ENCODE measurements around the gene ZNF629.
A peak's percentile ranks its signal among the peaks of the same experiment; 100 is the strongest.

ZNF629 gene

DNA sequence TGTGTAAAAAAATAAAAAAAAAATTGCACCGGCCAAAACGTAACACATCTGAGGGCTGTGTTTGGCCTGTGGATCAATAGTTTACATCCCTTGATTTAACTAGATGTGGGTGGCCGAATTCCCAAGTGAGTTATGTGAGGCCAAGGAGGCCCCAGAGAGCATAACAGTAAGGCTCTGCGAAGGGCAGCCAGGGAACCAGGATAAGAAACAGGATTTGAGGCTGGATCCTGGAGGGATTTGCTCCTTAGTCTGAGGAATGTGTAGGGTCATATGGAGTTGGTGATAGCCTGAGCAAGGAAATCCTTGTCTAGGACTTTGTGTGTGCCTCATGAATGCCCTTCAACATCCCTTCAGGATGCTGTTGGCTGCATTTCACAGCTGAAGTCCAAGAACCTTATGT, 36.8 kb downstream of the ZNF629 start:
- TF ChIP-seq, protein P1, sequence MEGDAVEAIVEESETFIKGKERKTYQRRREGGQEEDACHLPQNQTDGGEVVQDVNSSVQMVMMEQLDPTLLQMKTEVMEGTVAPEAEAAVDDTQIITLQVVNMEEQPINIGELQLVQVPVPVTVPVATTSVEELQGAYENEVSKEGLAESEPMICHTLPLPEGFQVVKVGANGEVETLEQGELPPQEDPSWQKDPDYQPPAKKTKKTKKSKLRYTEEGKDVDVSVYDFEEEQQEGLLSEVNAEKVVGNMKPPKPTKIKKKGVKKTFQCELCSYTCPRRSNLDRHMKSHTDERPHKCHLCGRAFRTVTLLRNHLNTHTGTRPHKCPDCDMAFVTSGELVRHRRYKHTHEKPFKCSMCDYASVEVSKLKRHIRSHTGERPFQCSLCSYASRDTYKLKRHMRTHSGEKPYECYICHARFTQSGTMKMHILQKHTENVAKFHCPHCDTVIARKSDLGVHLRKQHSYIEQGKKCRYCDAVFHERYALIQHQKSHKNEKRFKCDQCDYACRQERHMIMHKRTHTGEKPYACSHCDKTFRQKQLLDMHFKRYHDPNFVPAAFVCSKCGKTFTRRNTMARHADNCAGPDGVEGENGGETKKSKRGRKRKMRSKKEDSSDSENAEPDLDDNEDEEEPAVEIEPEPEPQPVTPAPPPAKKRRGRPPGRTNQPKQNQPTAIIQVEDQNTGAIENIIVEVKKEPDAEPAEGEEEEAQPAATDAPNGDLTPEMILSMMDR (IDR thresholded peaks at IDR 0.05; ENCODE audit: low read depth, low read length, missing control alignments) = no peak
- H3K27me3 ChIP-seq (replicated peaks) = no peaks in the 10 kb centered on the region
- in situ Hi-C loops (cut with HindIII; ENCODE audit: low pct_ligation_motif_present, low sequenced_read_pairs) = no loop called here
- peaks cover 22% of the 10 kb centered on the region for H3K36me3 ChIP-seq (replicated peaks)
- no peak overlapping the region for H3K4me3 ChIP-seq (ENCODE audit: low read depth, low read length)
- H3K27ac ChIP-seq = no peak overlapping the region
- DNase-seq = no peak

DNA sequence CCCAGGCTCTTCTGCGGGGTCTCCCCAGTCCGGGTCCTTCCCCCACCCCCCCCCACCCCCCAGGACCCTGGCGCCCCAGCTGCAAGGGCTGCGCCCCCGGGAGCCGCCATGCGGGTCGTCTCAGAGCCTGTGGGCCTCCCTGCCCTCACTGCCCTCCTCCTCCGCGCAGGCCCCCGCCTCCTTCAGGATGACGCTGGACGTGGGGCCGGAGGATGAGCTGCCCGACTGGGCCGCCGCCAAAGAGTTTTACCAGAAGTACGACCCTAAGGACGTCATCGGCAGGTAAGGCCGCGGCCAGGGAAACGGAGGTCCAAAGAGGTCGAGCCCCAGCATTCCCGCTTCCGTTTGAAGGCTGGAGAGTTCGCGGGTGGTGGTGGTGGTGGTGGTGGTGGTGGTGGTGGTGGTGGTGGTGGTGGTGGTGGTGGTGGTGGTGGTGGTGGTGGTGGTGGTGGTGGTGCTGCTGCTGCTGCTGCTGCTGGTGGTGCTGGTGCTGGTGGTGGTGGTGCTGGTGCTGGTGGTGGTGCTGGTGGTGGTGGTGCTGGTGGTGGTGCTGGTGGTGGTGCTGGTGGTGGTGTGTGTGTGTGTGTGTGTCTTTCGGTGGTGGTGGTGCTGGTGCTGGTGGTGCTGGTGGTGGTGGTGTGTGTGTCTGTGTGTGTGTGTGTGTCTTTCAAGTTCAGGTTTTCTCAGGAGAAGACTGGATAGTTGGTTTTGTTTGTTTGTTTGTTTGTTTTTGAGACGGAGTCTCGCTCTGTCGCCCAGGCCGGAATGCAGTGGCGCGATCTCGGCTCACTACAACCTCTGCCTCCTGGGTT, 38.2 kb downstream of the ZNF629 start:
- TF ChIP-seq, protein P1 (IDR thresholded peaks at IDR 0.05; ENCODE audit: low read depth, low read length, missing control alignments) = no peak
- Histone ChIP-seq H3K36me3 (replicated peaks) (peaks cover 23% of the 10 kb centered on the region), H3K4me3 (ENCODE audit: low read depth, low read length) (peak overlapping the region; percentile 84), H3K27ac (peak overlapping the region; percentile 48), H3K27me3 (replicated peaks) (no peaks in the 10 kb centered on the region)
- in situ Hi-C loops (cut with HindIII; ENCODE audit: low pct_ligation_motif_present, low sequenced_read_pairs) = no loop called here
- peak; percentile 43 for DNase-seq

DNA sequence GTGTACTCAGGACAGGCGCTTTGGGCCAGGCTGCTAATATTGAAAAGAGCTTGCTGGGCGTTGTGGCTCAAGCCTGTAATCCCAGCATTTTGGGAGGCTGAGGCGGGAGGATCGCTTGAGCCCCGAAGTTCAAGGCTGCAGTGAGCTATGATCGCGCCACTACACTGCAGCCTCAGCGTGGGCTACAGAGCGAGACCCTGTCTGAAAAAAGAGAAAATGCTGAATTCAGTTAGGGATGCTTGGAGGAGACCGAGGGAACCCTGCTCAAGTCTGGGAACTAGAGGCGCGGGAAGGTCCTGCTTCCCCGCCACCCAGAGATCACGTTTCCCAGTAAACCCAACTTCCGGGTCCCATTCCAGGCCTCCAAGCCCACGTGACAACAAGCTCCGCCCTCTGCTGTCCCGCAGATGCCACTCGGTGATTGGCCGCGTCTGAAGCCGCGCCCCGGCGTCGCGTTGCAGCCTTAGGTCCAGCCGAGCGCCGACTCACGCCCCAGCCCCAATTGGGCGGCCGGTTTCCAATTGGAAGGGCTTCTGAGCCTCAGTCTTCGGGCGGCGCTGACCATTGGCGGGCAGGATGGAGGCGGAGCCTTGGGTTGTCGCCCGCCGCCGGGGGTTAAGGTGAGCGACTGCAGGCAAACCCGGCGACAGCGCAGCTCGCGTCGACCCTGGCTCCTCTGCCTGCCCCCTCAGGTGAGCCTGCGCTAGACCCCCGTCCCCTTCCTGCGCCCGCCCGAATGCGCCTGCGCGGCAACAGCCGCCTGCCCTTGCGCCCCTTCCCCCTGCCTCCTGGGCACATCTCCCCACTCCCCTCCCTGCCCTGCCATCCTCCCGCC, 39.0 kb downstream of the ZNF629 start, which contains the start of gene PHKG2:
Gene PHKG2, plus strand, starts transcription at position 627 of the 835 bp plus-strand sequence. CDS start 396 bp downstream, outside the sequence.
- Histone ChIP-seq H3K4me3 (ENCODE audit: low read depth, low read length) (peak within 1 kb of the TSS; percentile 84), H3K36me3 (replicated peaks) (peaks cover 24% of the 10 kb centered on the region), H3K27me3 (replicated peaks) (no peaks in the 10 kb centered on the region), H3K27ac (peak within 1 kb of the TSS; percentile 48)
- in situ Hi-C loops (cut with HindIII; ENCODE audit: low pct_ligation_motif_present, low sequenced_read_pairs) = no loop called here
- peak; percentile 98 for DNase-seq
- TF ChIP-seq, protein P1 (IDR thresholded peaks at IDR 0.05; ENCODE audit: low read depth, low read length, missing control alignments) = no peak

DNA sequence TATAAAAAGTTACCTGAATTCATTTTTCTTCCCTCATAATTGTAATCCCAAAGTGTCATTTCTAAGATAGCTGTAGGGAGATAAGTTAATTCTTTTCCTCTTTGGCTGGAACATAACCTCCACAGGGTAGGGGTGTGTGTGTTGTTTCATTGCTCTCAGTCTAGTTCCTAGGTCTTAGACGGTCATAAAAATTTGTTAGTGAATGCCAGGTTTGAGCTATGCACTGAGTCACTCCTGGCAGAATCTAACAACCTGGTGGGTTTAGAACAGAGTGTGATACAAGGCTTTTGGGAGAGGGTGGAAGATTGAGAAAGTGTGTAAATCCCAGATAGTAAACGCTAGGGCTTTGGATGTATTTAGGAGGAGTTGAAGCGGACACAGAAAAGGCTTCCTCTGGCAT, 39.7 kb downstream of the ZNF629 start:
- no peak overlapping the region for H3K27ac ChIP-seq
- H3K4me3 ChIP-seq (ENCODE audit: low read depth, low read length) = peak overlapping the region; percentile 84
- TF ChIP-seq, protein P1 (IDR thresholded peaks at IDR 0.05; ENCODE audit: low read depth, low read length, missing control alignments) = no peak
- peaks cover 26% of the 10 kb centered on the region for H3K36me3 ChIP-seq (replicated peaks)
- in situ Hi-C loops (cut with HindIII; ENCODE audit: low pct_ligation_motif_present, low sequenced_read_pairs) = no loop called here
- no peak for DNase-seq
- no peaks in the 10 kb centered on the region for H3K27me3 ChIP-seq (replicated peaks)

DNA sequence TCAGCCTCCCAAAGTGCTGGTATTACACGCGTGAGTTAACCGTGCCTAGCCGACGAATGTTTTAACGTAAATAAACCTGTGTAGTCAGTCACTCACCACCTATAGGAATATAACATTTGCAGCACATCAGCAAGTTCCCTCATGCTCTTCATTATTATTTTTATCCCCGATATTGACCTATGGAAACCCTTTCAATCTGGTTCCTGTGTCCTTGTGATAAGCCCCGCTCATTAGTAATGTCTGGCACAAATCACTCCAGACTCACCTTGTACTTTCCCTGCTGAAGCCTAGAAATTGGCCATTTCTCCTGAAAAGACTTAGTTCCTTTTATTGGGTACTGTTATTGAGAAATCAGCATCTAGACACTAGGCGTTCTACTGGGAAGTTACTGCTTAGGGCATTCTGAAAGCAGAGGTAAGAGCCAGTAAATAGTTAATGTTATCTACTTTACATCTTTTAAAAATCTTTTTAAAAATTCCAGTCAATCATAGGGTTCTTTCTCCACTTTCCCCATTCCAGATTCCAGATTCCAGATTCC, 40.3 kb downstream of the ZNF629 start:
- DNase-seq = no peak
- in situ Hi-C loops (cut with HindIII; ENCODE audit: low pct_ligation_motif_present, low sequenced_read_pairs) = no loop called here
- H3K4me3 ChIP-seq (ENCODE audit: low read depth, low read length) = no peak overlapping the region
- no peak overlapping the region for H3K27ac ChIP-seq
- TF ChIP-seq, protein P1 (IDR thresholded peaks at IDR 0.05; ENCODE audit: low read depth, low read length, missing control alignments) = no peak
- no peaks in the 10 kb centered on the region for H3K27me3 ChIP-seq (replicated peaks)
- H3K36me3 ChIP-seq (replicated peaks) = peaks cover 33% of the 10 kb centered on the region

Data from brain microvascular endothelial cell (primary cell).